Measurements from ENCODE around the gene CEMP1. TPM values are rescaled to one million over a fixed set of nuclear protein-coding genes. Genes with fewer than 3 reads are reported as not detected.

CEMP1 gene
- total and polyA plus RNA-seq, 10 of the 15 experiments (the other 5 are each of a cell fraction or from before 2014, with no cell fraction given), result 0.05 to 8.2 (median 1.5) TPM; not detected in 5

DNA sequence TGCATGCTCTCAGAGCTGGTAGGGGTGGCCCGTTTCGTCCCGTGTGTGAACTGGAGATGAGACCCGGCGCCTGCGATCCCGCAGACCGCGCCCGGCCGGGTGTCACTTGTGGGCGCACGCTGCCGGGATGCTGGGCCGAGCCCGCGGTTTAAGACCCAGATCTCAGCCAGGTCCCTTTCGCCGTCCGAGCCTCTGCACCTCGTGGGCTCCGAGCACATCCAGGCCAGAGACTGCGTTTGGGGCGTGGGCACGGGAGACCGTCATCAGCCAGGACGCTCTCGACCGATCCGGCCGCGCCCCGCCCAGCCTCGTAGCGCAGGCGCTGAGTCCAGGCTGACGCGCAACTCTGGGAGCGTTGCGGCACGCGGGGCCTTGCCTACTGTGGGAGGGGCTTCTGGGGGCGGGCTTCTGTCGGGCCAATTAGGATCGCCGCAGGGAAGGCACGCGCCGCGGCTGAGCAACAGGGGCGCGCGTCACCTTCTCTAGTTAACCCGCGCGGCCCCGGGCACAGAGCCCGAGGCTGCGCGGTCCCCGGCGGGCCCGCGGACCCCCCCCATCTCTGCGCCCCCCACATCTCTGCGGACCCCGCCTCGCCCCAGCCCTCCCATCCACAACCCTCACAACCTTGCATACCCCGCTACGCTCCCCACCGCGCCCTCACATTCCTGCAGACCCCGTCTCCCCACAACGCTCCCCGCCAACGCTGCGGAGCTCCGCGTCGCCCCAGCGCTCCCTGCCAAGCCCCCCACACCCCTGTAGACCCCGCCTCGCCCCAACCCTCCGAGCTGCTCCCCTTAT, 687 bp upstream of the CEMP1 start (continued):
- no peak for TF ChIP-seq ZNF592 (IDR thresholded peaks at IDR 0.05)
- no peak for TF ChIP-seq RELA (IDR thresholded peaks at IDR 0.05; ENCODE audit: borderline replicate concordance, partially characterized antibody)
- TF ChIP-seq ZNF687 (IDR thresholded peaks at IDR 0.05), result peak; percentile 89
- no peak for TF ChIP-seq SUZ12 (IDR thresholded peaks at IDR 0.05; ENCODE audit: unreplicated experiment)
- no peak for TF ChIP-seq MEF2A (IDR thresholded peaks at IDR 0.05; ENCODE audit: insufficient read depth, low read depth, low read length)
- TF ChIP-seq KLF5 (IDR thresholded peaks at IDR 0.05; ENCODE audit: partially characterized antibody), result no peak
- TF ChIP-seq SREBF1 (IDR thresholded peaks at IDR 0.05; ENCODE audit: low read length), result no peak
- no peak for TF ChIP-seq CHD1 (IDR thresholded peaks at IDR 0.05; ENCODE audit: low read depth, low read length)
- no peak for TF ChIP-seq TAF1 (IDR thresholded peaks at IDR 0.05; ENCODE audit: borderline replicate concordance, low read depth, low read length)
- 0 out of 2 replicates have a peak, but pooled peaks have one; percentile 35 for TF ChIP-seq PAX5 (IDR thresholded peaks at IDR 0.05; ENCODE audit: borderline replicate concordance, low read depth, low read length)
- TF ChIP-seq TCF7 (IDR thresholded peaks at IDR 0.05; ENCODE audit: borderline replicate concordance), result no peak
- TF ChIP-seq ZNF384 (IDR thresholded peaks at IDR 0.05; ENCODE audit: borderline replicate concordance, low read depth, low read length), result no peak
- no peak for TF ChIP-seq MYB (IDR thresholded peaks at IDR 0.05; ENCODE audit: borderline replicate concordance, low read depth, low read length)
- peak; percentile 80 for TF ChIP-seq MXI1 (IDR thresholded peaks at IDR 0.05; ENCODE audit: low read depth, low read length)
- peak; percentile 68 for TF ChIP-seq BCL3 (IDR thresholded peaks at IDR 0.05; ENCODE audit: borderline replicate concordance, insufficient read depth, low read depth, low read length, poor library complexity, severe bottlenecking)
- TF ChIP-seq, protein P1, sequence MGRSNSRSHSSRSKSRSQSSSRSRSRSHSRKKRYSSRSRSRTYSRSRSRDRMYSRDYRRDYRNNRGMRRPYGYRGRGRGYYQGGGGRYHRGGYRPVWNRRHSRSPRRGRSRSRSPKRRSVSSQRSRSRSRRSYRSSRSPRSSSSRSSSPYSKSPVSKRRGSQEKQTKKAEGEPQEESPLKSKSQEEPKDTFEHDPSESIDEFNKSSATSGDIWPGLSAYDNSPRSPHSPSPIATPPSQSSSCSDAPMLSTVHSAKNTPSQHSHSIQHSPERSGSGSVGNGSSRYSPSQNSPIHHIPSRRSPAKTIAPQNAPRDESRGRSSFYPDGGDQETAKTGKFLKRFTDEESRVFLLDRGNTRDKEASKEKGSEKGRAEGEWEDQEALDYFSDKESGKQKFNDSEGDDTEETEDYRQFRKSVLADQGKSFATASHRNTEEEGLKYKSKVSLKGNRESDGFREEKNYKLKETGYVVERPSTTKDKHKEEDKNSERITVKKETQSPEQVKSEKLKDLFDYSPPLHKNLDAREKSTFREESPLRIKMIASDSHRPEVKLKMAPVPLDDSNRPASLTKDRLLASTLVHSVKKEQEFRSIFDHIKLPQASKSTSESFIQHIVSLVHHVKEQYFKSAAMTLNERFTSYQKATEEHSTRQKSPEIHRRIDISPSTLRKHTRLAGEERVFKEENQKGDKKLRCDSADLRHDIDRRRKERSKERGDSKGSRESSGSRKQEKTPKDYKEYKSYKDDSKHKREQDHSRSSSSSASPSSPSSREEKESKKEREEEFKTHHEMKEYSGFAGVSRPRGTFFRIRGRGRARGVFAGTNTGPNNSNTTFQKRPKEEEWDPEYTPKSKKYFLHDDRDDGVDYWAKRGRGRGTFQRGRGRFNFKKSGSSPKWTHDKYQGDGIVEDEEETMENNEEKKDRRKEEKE (IDR thresholded peaks at IDR 0.05), result no peak
